ENCODE results near the gene RGN.
"Not testable (repeated sequence)": the region's sequence is repeated elsewhere in the genome, so short reads cannot be mapped to it uniquely, and the experiment has no call there.

RGN gene

DNA sequence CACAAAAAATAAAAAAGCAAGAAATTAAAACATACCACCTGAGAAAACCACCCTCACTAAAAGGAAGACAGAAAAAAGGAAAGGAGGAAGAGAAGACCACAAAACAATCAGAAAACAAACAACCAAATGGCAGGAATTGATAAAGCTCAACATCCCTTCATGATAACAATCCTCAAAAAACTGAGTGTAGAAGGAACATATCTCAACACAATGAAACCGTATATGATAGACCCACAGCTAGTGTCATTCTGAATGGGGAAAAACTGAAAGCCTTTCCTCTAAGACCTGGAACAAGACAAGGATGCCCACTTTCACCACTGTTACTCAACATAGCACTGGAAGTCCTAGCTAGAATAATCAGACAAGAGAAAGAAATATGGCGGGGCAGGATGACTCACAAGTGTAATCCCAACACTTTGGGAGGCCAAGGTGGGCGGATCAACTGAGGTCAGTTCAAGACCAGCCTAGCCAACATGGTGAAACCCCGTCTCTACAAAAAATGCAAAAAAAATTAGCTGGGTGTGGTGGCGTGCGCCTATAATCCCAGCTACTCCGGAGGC lies 38.4 kb downstream of the RGN start:
- DNase-seq (ENCODE audit: low read depth) = not testable (repeated sequence)

DNA sequence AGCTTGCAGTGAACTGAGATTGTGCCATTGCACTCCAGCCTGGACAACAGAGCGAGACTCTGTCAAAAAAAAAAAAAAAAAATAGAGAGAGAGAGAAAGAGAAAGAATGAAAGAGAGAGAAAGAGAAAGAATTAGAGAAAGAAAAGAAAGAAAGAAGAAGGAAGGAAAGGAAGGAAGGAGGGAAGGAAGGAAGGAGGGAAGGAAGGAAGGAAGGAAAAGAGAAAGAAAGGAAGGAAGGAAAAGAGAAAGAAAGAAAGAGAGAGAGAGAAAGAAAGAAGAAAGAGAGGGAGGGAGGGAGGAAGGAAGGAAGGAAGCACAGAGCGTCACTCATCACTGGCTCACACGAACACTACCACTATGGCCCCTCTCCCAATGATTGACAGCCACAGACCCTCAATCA lies 46.2 kb downstream of the RGN start:
- not testable (repeated sequence) for DNase-seq (ENCODE audit: low read depth)

- DNase-seq (ENCODE audit: low read depth) = peak; percentile 82
These were observed 51.1 kb downstream of the RGN start for GRCh38 chrX:47129157-47129898.

DNA sequence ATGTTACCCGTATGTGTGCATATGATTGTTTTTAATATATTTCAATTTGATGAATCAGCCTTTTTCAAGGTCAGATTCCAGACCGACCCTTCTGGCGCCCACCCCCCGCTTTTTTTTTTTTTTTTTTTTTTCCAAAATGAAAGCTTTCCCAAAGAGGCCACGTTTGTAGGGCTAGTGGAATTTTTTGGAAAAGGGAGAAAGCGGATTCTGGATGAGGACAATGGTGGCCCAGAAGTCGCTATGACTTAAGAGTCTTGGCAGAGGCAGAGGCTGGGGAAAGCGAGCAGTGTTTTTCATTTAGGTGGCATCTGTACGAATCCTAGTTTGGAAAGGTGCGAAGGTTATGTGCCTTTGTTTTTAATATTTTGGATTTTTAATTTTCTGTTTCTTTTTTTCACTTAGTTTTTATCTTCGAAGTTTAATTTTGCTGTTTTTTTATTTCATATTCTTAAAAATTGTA lies 51.7 kb downstream of the RGN start:
- no peak for DNase-seq (ENCODE audit: low read depth)

DNA sequence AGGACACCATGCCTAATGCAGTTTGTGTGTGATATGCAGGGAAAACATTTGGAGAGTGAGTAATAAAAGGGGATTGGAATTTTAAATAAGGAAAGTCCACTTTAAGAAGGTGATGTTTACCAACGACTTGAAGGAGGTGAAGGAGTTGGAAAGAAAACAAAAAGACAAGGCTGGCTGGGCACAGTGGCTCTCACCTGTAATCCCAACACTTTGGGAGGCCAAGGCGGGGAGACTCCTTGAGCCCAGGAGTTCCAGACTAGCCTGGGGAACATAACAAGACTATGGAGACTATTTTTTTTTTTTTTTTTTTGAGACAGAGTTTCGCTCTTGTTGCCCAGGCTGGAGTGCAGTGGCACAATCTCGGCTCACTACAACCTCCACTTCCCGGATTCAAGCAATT lies 55.2 kb downstream of the RGN start:
- DNase-seq (ENCODE audit: low read depth) = no peak

DNA sequence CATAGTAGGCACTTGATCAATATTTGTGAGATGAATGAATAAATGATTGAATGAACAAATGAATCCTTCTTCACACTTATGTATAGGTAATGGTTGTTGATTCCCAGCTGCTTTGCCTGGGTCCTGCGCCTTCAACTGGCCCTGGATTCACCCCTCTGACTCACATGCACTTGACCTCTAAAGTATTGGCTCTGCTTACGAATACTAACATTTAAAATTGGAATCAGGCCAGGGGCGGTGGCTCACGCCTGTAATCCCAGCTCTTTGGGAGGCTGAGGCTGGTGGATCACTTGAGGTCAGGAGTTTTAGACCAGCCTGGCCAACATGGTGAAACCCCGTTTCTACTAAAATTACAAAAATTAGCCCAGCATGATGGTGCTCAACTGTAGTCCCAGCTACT lies 57.4 kb downstream of the RGN start:
- DNase-seq (ENCODE audit: low read depth) = not testable (repeated sequence)

DNA sequence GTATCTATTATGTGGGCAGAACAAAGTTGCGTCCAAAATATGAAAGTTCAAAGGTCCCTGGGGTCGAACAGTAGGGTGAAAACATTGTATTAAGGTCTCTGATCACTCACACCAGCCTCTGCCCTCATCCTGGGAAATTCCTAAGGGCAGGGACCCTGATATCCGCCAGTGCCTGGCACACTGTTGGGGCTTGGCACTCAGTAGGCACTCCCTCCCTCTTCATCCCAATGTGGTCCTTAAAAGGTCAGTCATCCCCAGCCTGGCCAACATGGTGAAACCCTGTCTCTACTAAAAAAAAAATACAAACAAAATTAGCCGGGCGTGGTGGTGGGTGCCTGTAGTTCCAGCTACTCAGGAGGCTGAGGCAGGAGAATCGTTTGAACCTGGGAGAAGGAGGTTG lies 59.9 kb downstream of the RGN start:
- no peak for DNase-seq (ENCODE audit: low read depth)

Data from T follicular helper cell (primary cell).